ACHN (cell line): ENCODE results near the gene ZNF512B.
A peak's percentile ranks its signal among the peaks of the same experiment; 100 is the strongest.
"Not testable (repeated sequence)": the region's sequence is repeated elsewhere in the genome, so short reads cannot be mapped to it uniquely, and the experiment has no call there.

ENCODE experiments used
- DNase-seq: peaks from one replicate; pipeline ENCODE4 v3.0.0-alpha.2; 2015
- in situ Hi-C: cut with HindIII; loops from 2 replicates; pipeline ENCODE4 v1.10.0; 2017; ENCODE audit warnings: low sequenced_read_pairs, low pct_ligation_motif_present, low pct_unique_long_range_greater_than_20kb

Gene ZNF512B, protein sequence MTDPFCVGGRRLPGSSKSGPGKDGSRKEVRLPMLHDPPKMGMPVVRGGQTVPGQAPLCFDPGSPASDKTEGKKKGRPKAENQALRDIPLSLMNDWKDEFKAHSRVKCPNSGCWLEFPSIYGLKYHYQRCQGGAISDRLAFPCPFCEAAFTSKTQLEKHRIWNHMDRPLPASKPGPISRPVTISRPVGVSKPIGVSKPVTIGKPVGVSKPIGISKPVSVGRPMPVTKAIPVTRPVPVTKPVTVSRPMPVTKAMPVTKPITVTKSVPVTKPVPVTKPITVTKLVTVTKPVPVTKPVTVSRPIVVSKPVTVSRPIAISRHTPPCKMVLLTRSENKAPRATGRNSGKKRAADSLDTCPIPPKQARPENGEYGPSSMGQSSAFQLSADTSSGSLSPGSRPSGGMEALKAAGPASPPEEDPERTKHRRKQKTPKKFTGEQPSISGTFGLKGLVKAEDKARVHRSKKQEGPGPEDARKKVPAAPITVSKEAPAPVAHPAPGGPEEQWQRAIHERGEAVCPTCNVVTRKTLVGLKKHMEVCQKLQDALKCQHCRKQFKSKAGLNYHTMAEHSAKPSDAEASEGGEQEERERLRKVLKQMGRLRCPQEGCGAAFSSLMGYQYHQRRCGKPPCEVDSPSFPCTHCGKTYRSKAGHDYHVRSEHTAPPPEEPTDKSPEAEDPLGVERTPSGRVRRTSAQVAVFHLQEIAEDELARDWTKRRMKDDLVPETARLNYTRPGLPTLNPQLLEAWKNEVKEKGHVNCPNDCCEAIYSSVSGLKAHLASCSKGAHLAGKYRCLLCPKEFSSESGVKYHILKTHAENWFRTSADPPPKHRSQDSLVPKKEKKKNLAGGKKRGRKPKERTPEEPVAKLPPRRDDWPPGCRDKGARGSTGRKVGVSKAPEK

DNA sequence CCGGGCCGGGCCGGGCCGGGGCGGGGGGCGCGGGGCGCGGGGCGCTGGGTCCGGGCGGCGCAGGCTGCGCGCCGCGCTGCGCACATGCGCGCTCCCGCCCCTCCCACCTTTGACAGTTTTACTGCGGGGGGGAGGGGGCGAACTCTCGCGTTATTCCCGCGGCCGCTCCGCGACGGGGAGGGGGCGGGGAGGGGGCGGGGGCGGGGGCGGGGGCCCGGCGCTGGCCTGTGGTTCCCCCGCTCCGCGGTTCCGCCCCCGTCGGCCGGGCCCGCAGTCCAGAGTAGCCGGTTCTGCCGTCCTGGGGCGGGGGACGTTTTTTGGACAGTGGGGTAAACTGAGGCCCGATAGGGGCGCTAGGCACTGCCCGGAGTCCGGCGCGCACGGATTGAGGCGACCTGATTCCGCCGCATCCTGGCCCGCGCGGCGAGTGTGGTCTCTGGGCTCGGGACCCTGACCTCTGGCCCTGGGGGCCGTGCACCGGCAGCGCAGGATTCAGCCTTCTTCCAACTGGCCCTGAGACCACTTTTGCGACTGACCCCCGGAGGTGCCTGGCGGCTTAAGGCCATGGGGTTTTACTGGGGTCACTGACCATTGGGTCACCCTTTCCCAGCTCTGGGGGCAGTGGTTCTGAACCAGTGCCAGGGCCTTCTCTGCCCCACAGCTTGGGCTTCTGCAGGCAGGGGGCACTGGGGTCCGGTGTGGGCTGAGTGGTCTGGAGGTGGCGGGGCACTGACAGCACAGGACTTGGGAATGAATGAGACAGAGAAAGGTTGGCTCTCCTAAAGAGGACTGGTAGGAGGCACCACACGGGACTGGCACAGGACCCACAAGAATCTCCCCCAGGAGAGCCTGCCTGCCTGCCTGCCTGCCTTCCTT, at the start of gene ZNF512B:
ZNF512B (minus strand) TSS at position 93 of the 876 bp plus-strand sequence. CDS start 1,980 bp downstream, outside the sequence.
- in situ Hi-C loops, result no loop called here
- DNase-seq, result peak; percentile 67

- in situ Hi-C loops, result no loop called here
- no peak for DNase-seq
These were observed 45.9 kb upstream of the ZNF512B start for GRCh38 chr20:64015635-64016034.

DNA sequence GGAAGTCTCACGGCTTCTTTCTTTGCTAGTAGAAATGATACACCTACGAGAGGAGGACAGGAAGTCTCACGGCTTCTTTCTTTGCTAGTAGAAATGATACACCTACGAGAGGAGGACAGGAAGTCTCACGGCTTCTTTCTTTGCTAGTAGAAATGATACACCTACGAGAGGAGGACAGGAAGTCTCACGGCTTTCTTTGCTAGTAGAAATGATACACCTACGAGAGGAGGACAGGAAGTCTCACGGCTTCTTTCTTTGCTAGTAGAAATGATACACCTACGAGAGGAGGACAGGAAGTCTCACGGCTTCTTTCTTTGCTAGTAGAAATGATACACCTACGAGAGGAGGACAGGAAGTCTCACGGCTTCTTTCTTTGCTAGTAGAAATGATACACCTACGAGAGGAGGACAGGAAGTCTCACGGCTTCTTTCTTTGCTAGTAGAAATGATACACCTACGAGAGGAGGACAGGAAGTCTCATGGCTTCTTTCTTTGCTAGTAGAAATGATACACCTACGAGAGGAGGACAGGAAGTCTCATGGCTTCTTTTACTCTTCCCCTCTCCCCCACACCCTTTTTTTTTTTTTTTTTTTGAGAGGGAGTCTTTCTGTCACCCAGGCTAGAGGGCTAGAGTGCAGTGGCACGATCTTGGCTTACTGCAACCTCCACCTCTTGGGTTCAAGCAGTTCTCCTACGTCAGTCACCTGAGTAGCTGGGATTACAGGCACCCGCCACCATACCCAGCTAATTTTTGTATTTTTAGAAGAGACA, 42.8 kb upstream of the ZNF512B start:
- in situ Hi-C loops, DNase-seq: not testable (repeated sequence)

GRCh38 chr20:64011366-64011779, 41.6 kb upstream of the ZNF512B start:
- no peak for DNase-seq
- in situ Hi-C loops, result no loop called here

- DNase-seq, result no peak
- in situ Hi-C loops, result no loop called here
These were observed 41.0 kb upstream of the ZNF512B start for GRCh38 chr20:64010711-64011237.

- DNase-seq, result no peak
These were observed 40.2 kb upstream of the ZNF512B start for GRCh38 chr20:64009811-64010387.

DNA sequence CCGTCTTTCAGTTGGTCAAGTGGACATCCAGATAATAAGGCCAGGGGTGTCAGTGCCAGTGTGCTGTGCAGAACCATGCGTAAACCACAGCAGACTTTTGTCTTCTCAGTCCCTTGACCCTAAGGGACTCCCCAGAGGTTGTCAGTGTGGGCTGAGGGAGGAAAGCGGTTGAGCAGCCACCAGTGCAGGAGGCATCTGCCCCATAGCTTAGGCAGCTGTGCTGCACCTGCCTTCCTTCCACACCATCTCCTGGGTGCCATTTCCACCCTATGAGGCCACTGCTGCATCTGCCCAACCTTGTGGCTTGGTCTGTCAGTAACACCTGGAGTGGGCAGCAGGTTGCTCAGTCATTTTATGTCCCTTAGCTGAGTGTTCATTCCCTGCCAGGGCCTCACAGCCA, 37.2 kb upstream of the ZNF512B start:
- no peak for DNase-seq
- in situ Hi-C loops, result no loop called here

More at GRCh38 chr20:64009811-64010387, 40.2 kb upstream of the ZNF512B start:
- in situ Hi-C loops, result no loop called here

DNA sequence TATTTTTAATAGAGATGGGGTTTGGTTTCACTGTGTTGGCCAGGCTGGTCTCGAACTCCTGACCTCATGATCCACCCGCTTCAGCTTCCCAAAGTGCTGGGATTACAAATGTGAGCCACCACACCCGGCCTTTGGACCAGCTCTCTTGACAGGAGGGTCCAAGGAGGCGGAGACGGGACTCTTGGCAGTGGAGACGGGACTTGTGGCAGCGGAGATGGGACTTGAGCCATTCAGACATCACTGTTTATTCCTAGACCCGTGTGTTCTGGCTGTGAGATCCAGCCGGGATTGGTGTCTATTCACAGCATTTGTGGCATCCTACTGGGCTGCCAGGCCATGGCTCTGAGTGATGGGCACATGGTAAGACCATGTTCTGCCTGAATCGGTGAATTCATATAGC, 36.8 kb upstream of the ZNF512B start:
- in situ Hi-C loops, result no loop called here
- DNase-seq, result no peak

- in situ Hi-C loops, result no loop called here
These were observed 35.7 kb upstream of the ZNF512B start for GRCh38 chr20:64005394-64005793.

DNA sequence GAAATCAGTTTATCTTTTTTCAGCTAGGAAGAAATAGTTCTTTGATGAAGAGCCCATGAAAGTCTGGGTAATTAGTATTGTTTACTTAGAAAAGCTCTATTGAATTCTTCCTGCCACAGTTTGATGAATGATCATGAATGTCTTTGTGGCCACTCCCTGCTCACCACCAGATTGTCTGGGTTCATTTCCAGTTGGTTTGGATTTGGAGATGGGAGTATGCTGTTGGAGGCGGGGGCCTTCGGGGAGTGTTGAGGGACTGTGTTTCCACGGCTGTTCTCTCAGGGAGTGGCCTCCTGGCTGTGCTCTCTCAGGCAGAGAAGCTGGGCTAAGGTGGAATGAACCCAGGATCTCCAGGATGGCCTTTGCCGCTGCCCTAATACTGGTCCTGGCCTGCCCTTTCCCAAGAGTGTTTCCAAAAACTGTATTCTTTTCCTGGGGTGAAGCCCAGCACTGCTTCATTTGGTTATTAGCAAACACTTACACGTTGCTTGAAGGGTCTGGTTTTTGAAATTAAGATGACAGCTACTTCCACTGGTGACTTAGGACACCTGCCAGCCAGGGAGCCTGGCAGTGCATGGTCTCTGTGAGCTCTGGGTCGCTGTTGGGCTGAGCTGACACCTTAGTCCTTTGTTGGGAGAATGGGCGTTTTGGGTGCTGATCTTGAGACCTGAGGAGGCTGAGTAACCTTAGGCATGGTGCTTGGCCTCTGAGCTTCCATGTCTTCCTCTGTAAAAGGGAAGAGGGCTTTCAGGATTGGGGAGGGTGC, 34.4 kb upstream of the ZNF512B start:
- no peak for DNase-seq

More at GRCh38 chr20:64005394-64005793, 35.7 kb upstream of the ZNF512B start:
- DNase-seq, result no peak

DNA sequence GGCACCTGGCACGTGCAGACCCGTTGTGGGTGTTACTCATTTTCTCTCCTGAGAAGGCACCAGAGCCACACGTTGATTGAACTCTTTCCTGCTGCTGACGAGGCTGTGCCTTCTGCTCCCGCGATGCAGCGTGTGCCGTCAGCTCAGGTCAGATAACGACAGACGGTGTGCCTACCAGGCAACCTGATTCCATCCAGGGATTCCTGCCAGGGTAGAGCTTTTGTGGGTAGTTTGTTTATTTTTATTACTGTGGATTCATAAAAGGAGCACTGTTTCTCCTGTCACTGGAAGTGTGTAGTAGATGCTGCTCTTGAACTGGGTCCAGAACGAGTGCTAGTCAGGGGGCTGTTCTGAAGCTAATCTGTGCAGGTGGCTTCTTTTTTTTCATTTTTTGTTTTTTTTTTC, 31.9 kb upstream of the ZNF512B start:
- no peak for DNase-seq
- in situ Hi-C loops, result no loop called here

More for the DNA sequence above, 34.4 kb upstream of the ZNF512B start:
- in situ Hi-C loops, result no loop called here

DNA sequence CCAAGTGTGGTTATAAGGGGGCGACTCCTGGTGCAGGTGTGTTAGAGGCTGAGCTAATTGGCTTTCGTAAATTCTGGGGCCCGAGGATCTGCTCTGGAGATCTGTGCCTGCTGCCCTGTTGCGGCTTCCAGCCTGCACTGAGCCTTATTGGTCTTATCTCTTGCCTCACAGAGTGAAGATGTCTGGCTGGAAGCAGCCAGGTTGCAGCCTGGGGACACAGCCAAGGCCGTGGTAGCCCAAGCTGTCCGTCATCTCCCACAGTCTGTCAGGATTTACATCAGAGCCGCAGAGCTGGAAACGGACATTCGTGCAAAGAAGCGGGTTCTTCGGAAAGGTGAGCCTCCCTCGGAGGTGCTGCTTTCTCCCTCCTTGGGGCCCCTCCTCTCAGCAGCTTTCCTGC, 31.2 kb upstream of the ZNF512B start:
- in situ Hi-C loops, result no loop called here
- DNase-seq, result no peak

- no peak for DNase-seq
- in situ Hi-C loops, result no loop called here
These were observed 13.2 kb upstream of the ZNF512B start for GRCh38 chr20:63982937-63983336.

DNA sequence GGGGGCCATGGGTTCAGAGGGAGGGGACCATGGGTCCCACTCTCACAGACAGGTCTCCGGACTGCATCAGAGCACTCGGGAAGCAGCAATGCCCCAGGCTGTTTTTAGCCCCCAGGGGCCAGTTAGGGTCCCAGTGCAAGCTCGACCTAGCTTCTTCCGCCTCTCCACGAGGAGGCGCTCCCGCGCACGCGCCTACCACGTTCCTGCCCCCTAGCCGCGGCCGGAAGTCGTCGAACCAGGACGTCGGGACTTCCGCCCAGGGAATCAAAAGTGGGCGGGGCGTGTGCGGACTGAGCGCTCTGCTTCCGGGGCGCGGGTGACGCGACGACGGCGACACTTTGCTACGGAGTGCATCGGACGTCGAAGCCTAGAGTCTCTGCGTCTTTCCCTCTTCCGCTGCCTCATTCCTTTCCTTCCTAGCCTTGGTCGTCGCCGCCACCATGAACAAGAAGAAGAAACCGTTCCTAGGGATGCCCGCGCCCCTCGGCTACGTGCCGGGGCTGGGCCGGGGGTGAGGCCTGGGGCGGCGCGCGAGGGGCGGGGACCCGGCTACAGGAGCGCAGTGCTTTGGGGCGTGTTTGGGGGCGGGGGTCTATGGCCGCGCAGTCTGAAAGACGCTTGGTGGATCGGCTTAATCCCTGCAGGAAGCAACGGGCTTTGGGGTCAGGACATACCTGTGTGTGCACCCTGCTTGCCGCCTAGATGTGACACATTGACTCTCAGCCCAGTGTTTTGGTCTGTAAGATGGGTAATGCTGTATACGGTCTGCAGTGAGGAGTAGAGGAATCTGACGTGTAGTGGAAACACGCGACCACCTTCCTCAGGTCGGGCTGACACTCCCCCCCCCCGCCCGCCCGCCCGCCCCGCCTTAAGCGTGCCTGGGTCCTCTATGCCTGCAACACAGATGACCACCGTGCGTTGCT, 11.3 kb upstream of the ZNF512B start, which contains the start of gene PRPF6:
PRPF6 (plus strand) TSS at position 327 of the 923 bp plus-strand sequence; CDS start at position 441, 114 bp downstream.
- in situ Hi-C loops, result no loop called here
- DNase-seq, result peak; percentile 95

DNA sequence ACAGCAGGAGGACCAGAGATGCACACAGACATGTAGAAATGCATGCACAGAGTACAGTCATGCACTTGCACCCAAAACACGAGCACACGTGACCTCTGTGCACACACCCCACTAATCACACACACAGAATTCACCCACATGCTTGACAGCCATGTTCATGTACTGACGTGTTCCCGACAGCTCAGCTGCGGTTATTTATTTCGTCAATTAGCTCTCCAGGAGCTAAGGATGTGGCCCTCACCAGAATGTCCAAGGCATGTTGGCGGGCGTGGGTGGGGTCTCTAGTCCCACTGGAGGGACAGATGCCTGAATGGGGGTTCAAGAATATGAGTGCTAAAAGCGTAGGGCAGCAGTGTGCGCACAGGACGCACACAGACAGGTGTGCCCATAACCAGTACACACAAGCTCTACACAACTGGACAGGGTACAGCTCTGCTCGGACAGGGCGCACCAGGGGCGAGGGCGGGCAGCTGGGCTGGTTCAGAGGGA, 10.6 kb upstream of the ZNF512B start:
- DNase-seq, result no peak
- in situ Hi-C loops, result no loop called here
